ENCODE results near the gene SHROOM4. TPM values are rescaled to one million over a fixed set of nuclear protein-coding genes. Genes with fewer than 3 reads are reported as not detected.

SHROOM4 gene
- total RNA-seq, 2 experiments from 2014 or later: not detected

- no peaks in the 10 kb centered on the region for H3K4me1 ChIP-seq (ENCODE audit: insufficient read depth, low read length)
- H3K36me3 ChIP-seq (ENCODE audit: insufficient read depth, low read length): no peaks in the 10 kb centered on the region
- H3K4me3 ChIP-seq (ENCODE audit: low read length): no peak overlapping the region
- Mint-ChIP-seq H3K4me3 (no peak overlapping the region), H3K36me3 (ENCODE audit: low read depth) (no peaks in the 10 kb centered on the region), H3K9me3 (no peaks in the 10 kb centered on the region), H3K27ac (no peak overlapping the region), H3K4me1 (ENCODE audit: low read depth) (no peaks in the 10 kb centered on the region), H3K27me3 (no peaks in the 10 kb centered on the region)
- ATAC-seq (ENCODE audit: poor library complexity): no peak
- DNase-seq: no peak
- H3K9me3 ChIP-seq (ENCODE audit: control insufficient read depth in 1 of 2, insufficient read depth in 1 of 2, low read length in 2 of 2): no peaks in the 10 kb centered on the region
- H3K27me3 ChIP-seq (ENCODE audit: control insufficient read depth in 1 of 2, insufficient read depth in 2 of 2, low read length in 2 of 2): no peaks in the 10 kb centered on the region
- no peak for TF ChIP-seq CTCF (IDR thresholded peaks at IDR 0.05)
- CTCF ChIA-PET: no interaction called here
- no peak overlapping the region for H3K27ac ChIP-seq (ENCODE audit: low read depth in 1 of 2, low read length in 2 of 2)
- intact Hi-C loops (cut with DNase I, micrococcal nuclease): no loop called here
- POLR2A ChIA-PET: no interaction called here
Observed at GRCh38 chrX:50725310-50725709, 88.7 kb downstream of the SHROOM4 start.

- TF ChIP-seq CTCF (IDR thresholded peaks at IDR 0.05): no peak
Observed at GRCh38 chrX:50723006-50723405, 91.0 kb downstream of the SHROOM4 start.

GRCh38 chrX:50721764-50722521 lies 92.1 kb downstream of the SHROOM4 start:
- TF ChIP-seq CTCF (IDR thresholded peaks at IDR 0.05): no peak
- no peaks in the 10 kb centered on the region for H3K36me3 ChIP-seq (ENCODE audit: insufficient read depth, low read length)
- Mint-ChIP-seq H3K4me3 (no peak overlapping the region), H3K27ac (no peak overlapping the region), H3K36me3 (ENCODE audit: low read depth) (no peaks in the 10 kb centered on the region), H3K9me3 (no peaks in the 10 kb centered on the region), H3K4me1 (ENCODE audit: low read depth) (no peaks in the 10 kb centered on the region), H3K27me3 (no peaks in the 10 kb centered on the region)
- H3K9me3 ChIP-seq (ENCODE audit: control insufficient read depth in 1 of 2, insufficient read depth in 1 of 2, low read length in 2 of 2): no peaks in the 10 kb centered on the region
- no peak overlapping the region for H3K27ac ChIP-seq (ENCODE audit: low read depth in 1 of 2, low read length in 2 of 2)
- ATAC-seq (ENCODE audit: poor library complexity) (no peak), DNase-seq (no peak)
- no peaks in the 10 kb centered on the region for H3K27me3 ChIP-seq (ENCODE audit: control insufficient read depth in 1 of 2, insufficient read depth in 2 of 2, low read length in 2 of 2)
- CTCF ChIA-PET: no interaction called here
- POLR2A ChIA-PET: no interaction called here
- H3K4me1 ChIP-seq (ENCODE audit: insufficient read depth, low read length): no peaks in the 10 kb centered on the region
- H3K4me3 ChIP-seq (ENCODE audit: low read length): no peak overlapping the region
- intact Hi-C loops (cut with DNase I, micrococcal nuclease): no loop called here

More at GRCh38 chrX:50723006-50723405, 91.0 kb downstream of the SHROOM4 start:
- no peaks in the 10 kb centered on the region for H3K36me3 Mint-ChIP-seq (ENCODE audit: low read depth)
- H3K4me3 Mint-ChIP-seq: no peak overlapping the region
- H3K27me3 Mint-ChIP-seq: no peaks in the 10 kb centered on the region
- H3K4me1 Mint-ChIP-seq (ENCODE audit: low read depth): no peaks in the 10 kb centered on the region
- H3K27ac Mint-ChIP-seq: no peak overlapping the region
- Histone ChIP-seq H3K27ac (ENCODE audit: low read depth in 1 of 2, low read length in 2 of 2) (no peak overlapping the region), H3K27me3 (ENCODE audit: control insufficient read depth in 1 of 2, insufficient read depth in 2 of 2, low read length in 2 of 2) (no peaks in the 10 kb centered on the region), H3K36me3 (ENCODE audit: insufficient read depth, low read length) (no peaks in the 10 kb centered on the region), H3K4me1 (ENCODE audit: insufficient read depth, low read length) (no peaks in the 10 kb centered on the region), H3K4me3 (ENCODE audit: low read length) (no peak overlapping the region), H3K9me3 (ENCODE audit: control insufficient read depth in 1 of 2, insufficient read depth in 1 of 2, low read length in 2 of 2) (no peaks in the 10 kb centered on the region)
- CTCF ChIA-PET: no interaction called here
- no peaks in the 10 kb centered on the region for H3K9me3 Mint-ChIP-seq
- ATAC-seq (ENCODE audit: poor library complexity): no peak
- intact Hi-C loops (cut with DNase I, micrococcal nuclease): no loop called here
- POLR2A ChIA-PET: no interaction called here
- DNase-seq: no peak

Measured in CD4-positive, alpha-beta T cell (primary cell).